ENCODE measurements around the gene AFF1.

DNA sequence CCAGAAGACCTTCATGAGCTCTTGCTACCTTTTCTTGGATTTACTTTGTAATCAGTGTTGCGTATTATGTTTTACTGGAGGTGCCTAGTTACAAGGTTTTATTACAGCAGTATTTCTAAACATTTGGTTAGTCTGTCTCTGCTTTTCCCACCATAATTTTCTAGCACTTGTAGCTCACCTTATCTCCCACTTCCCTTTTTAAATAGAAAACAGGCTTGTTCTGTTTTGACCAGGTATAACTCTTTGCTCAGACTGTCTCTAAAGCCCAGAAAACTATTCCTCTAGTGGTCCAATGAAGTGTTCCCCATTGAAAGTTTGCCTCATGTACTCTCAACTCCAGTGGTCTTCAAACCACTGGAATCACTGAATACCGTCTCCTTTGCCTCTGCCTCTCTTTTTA is 43.9 kb downstream of the AFF1 start:
- TF ChIP-seq POLR2A (IDR thresholded peaks at IDR 0.05) = no peak
- TF ChIP-seq, protein P1, sequence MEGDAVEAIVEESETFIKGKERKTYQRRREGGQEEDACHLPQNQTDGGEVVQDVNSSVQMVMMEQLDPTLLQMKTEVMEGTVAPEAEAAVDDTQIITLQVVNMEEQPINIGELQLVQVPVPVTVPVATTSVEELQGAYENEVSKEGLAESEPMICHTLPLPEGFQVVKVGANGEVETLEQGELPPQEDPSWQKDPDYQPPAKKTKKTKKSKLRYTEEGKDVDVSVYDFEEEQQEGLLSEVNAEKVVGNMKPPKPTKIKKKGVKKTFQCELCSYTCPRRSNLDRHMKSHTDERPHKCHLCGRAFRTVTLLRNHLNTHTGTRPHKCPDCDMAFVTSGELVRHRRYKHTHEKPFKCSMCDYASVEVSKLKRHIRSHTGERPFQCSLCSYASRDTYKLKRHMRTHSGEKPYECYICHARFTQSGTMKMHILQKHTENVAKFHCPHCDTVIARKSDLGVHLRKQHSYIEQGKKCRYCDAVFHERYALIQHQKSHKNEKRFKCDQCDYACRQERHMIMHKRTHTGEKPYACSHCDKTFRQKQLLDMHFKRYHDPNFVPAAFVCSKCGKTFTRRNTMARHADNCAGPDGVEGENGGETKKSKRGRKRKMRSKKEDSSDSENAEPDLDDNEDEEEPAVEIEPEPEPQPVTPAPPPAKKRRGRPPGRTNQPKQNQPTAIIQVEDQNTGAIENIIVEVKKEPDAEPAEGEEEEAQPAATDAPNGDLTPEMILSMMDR (IDR thresholded peaks at IDR 0.05) = no peak

Data from uterus (tissue), 2 donors.